Epidermal melanocyte (primary cell): ENCODE results near the gene TBXAS1.
"Not testable (repeated sequence)": the region's sequence is repeated elsewhere in the genome, so short reads cannot be mapped to it uniquely, and the experiment has no call there.

Experiments
- DNase-seq: peaks from one replicate; pipeline ENCODE4 v3.0.0; 2011; ENCODE audit warnings: low spot score; ENCODE audit not compliant: insufficient read length

TBXAS1 gene

GRCh38 chr7:139913021-139913844 is 84.2 kb downstream of the TBXAS1 start:
- DNase-seq: no peak

GRCh38 chr7:139913845-139914135 is 84.7 kb downstream of the TBXAS1 start:
- no peak for DNase-seq

GRCh38 chr7:139914306-139915267 is 85.5 kb downstream of the TBXAS1 start:
- no peak for DNase-seq

GRCh38 chr7:139915268-139915863 is 86.3 kb downstream of the TBXAS1 start:
- no peak for DNase-seq

GRCh38 chr7:139915864-139916716 is 87.0 kb downstream of the TBXAS1 start:
- DNase-seq: peak; percentile 59

GRCh38 chr7:139916717-139917395 is 87.8 kb downstream of the TBXAS1 start:
- DNase-seq: no peak

- no peak for DNase-seq
Measured at GRCh38 chr7:139917851-139918250, 88.8 kb downstream of the TBXAS1 start.

- DNase-seq: no peak
Measured at GRCh38 chr7:139918480-139918879, 89.4 kb downstream of the TBXAS1 start.

- DNase-seq: no peak
Measured at GRCh38 chr7:139923090-139923489, 94.0 kb downstream of the TBXAS1 start.

- no peak for DNase-seq
Measured at GRCh38 chr7:139924461-139924860, 95.4 kb downstream of the TBXAS1 start.

GRCh38 chr7:139929221-139929620 is 100.2 kb downstream of the TBXAS1 start:
- DNase-seq: not testable (repeated sequence)

- DNase-seq: no peak
Measured at GRCh38 chr7:139930286-139930965, 101.4 kb downstream of the TBXAS1 start.

- no peak for DNase-seq
Measured at GRCh38 chr7:139931190-139931934, 102.3 kb downstream of the TBXAS1 start.

- no peak for DNase-seq
Measured at GRCh38 chr7:139932531-139932930, 103.5 kb downstream of the TBXAS1 start.

- no peak for DNase-seq
Measured at GRCh38 chr7:139936760-139937310, 107.8 kb downstream of the TBXAS1 start.

- no peak for DNase-seq
Measured at GRCh38 chr7:139937715-139938114, 108.7 kb downstream of the TBXAS1 start.

- no peak for DNase-seq
Measured at GRCh38 chr7:139940866-139941265, 111.8 kb downstream of the TBXAS1 start.

GRCh38 chr7:139941421-139941820 is 112.4 kb downstream of the TBXAS1 start:
- DNase-seq: no peak

- no peak for DNase-seq
Measured at GRCh38 chr7:139941866-139942265, 112.8 kb downstream of the TBXAS1 start.
